HEK293 (cell line): ENCODE results near the gene P2RY13.

Experiments used
- CTCF ChIA-PET: fragments of 350-600 bp; formaldehyde crosslinking; extraction: SDS; loops from one replicate; lab custom pipeline; 2021; ENCODE audit warnings: antibody characterized with exemption; lab: Yijun Ruan, JAX
- POLR2A ChIA-PET: fragments of 300-600 bp; formaldehyde crosslinking; extraction: SDS; loops from one replicate; lab custom pipeline; 2020; ENCODE audit warnings: antibody characterized with exemption, inconsistent platforms; lab: Yijun Ruan, JAX
- H3K27ac ChIP-seq: fragments of 200-500 bp; sonication (Bioruptor generic); 2 replicates; pipeline ENCODE4 v1.5.1; 2014; ENCODE audit warnings: low read depth, low read length, control low read depth, inconsistent platforms; ENCODE audit errors: extremely low read depth
- H3K36me3 ChIP-seq, 2 experiments: fragments of 200-500 bp in 1 of 2; sonication (Bioruptor generic) in 1 of 2; 1 replicate in 1 of 2; 2 replicates in 1 of 2; pipeline ENCODE4 v1.5.1; 2014 to 2017; ENCODE audit warnings: inconsistent platforms in 2 of 2, low read length in 2 of 2; ENCODE audit not compliant: control insufficient read depth in 2 of 2, insufficient read depth in 1 of 2
- H3K4me1 ChIP-seq: fragments of 200-500 bp; sonication (Bioruptor generic); 2 replicates; pipeline ENCODE4 v1.5.1; 2014; ENCODE audit warnings: mild to moderate bottlenecking, low read length, inconsistent platforms; ENCODE audit not compliant: control insufficient read depth, insufficient read depth
- H3K4me3 ChIP-seq: 2 replicates; pipeline ENCODE4 v1.5.1; 2011; ENCODE audit warnings: low read depth, mild to moderate bottlenecking, control low read depth, low read length, moderate library complexity
- H3K9me3 ChIP-seq: fragments of 200-500 bp; sonication (Bioruptor generic); 2 replicates; pipeline ENCODE4 v1.5.1; 2014; ENCODE audit warnings: low read depth, low read length, inconsistent platforms; ENCODE audit not compliant: control insufficient read depth, insufficient read depth
- CTCF ChIP-seq: fragments of 450-650 bp; formaldehyde crosslinking; IDR thresholded peaks from 2 replicates; pipeline ENCODE4 v1.5.1; 2016; ENCODE audit warnings: missing biosample characterization, missing genetic modification characterization
- KLF10 ChIP-seq: fragments of 450-650 bp; IDR thresholded peaks from 2 replicates; pipeline ENCODE4 v1.5.1; 2018; ENCODE audit warnings: missing biosample characterization, mild to moderate bottlenecking, missing genetic modification characterization
- MEIS1 ChIP-seq: sonication (generic); formaldehyde crosslinking; IDR thresholded peaks from 2 replicates; pipeline ENCODE4 v1.8.1; 2022; ENCODE audit warnings: missing genetic modification reagents, mild to moderate bottlenecking, borderline replicate concordance
- PRDM1 ChIP-seq: fragments of 450-650 bp; formaldehyde crosslinking; IDR thresholded peaks from 2 replicates; pipeline ENCODE4; 2016; ENCODE audit warnings: missing biosample characterization, missing genetic modification characterization
- SALL2 ChIP-seq: fragments of 450-650 bp; formaldehyde crosslinking; IDR thresholded peaks from 2 replicates; pipeline ENCODE4 v1.5.0; 2017; ENCODE audit warnings: missing biosample characterization, mild to moderate bottlenecking, missing genetic modification characterization, borderline replicate concordance
- YY2 ChIP-seq: fragments of 450-650 bp; formaldehyde crosslinking; IDR thresholded peaks from 2 replicates; pipeline ENCODE4 v1.5.1; 2016; ENCODE audit warnings: missing biosample characterization, missing genetic modification characterization
- ZNF157 ChIP-seq: fragments of 450-650 bp; formaldehyde crosslinking; IDR thresholded peaks from 2 replicates; pipeline ENCODE4 v1.5.1; 2016; ENCODE audit warnings: missing biosample characterization, missing genetic modification characterization
- ZNF223 ChIP-seq: fragments of 450-650 bp; formaldehyde crosslinking; IDR thresholded peaks from 2 replicates; pipeline ENCODE4 v1.5.1; 2016; ENCODE audit warnings: missing biosample characterization, missing genetic modification characterization
- ZNF571 ChIP-seq: fragments of 450-650 bp; formaldehyde crosslinking; IDR thresholded peaks from 2 replicates; pipeline ENCODE4 v1.5.0; 2017; ENCODE audit warnings: missing biosample characterization, missing genetic modification characterization
- ZNF596 ChIP-seq: fragments of 450-650 bp; IDR thresholded peaks from 2 replicates; pipeline ENCODE4 v1.5.0; 2018; ENCODE audit warnings: missing biosample characterization, mild to moderate bottlenecking, missing genetic modification characterization, moderate library complexity
- ZNF654 ChIP-seq: fragments of 450-650 bp; formaldehyde crosslinking; IDR thresholded peaks from 2 replicates; pipeline ENCODE4 v1.5.1; 2016; ENCODE audit warnings: low read depth, missing biosample characterization, missing genetic modification characterization
- ZNF658 ChIP-seq: fragments of 450-650 bp; formaldehyde crosslinking; IDR thresholded peaks from 2 replicates; pipeline ENCODE4; 2016; ENCODE audit warnings: missing biosample characterization, missing genetic modification characterization
- ZNF707 ChIP-seq: fragments of 450-650 bp; formaldehyde crosslinking; IDR thresholded peaks from 2 replicates; pipeline ENCODE4 v1.5.1; 2016; ENCODE audit warnings: missing biosample characterization, missing genetic modification characterization
- ZNF768 ChIP-seq: fragments of 450-650 bp; formaldehyde crosslinking; IDR thresholded peaks from 2 replicates; pipeline ENCODE4 v1.5.1; 2018; ENCODE audit warnings: missing biosample characterization, mild to moderate bottlenecking, missing genetic modification characterization
- ZNF792 ChIP-seq: fragments of 450-650 bp; formaldehyde crosslinking; IDR thresholded peaks from 2 replicates; pipeline ENCODE4 v1.5.1; 2016; ENCODE audit warnings: missing biosample characterization, missing genetic modification characterization
- ZXDB ChIP-seq: fragments of 450-650 bp; formaldehyde crosslinking; IDR thresholded peaks from 2 replicates; pipeline ENCODE4 v1.5.1; 2016; ENCODE audit warnings: missing biosample characterization, missing genetic modification characterization
- TF ChIP-seq, protein P1 (sequence below): fragments of 450-650 bp; formaldehyde crosslinking; IDR thresholded peaks from 2 replicates; pipeline ENCODE4 v1.5.1; 2016; ENCODE audit warnings: missing biosample characterization, missing genetic modification characterization
- TF ChIP-seq, protein P2 (sequence below): fragments of 450-650 bp; formaldehyde crosslinking; IDR thresholded peaks from 2 replicates; pipeline ENCODE4 v1.5.1; 2017; ENCODE audit warnings: missing biosample characterization, missing genetic modification characterization
- TF ChIP-seq, protein P3 (sequence below): fragments of 450-650 bp; formaldehyde crosslinking; IDR thresholded peaks from 2 replicates; pipeline ENCODE4 v1.5.1; 2017; ENCODE audit warnings: missing biosample characterization, missing genetic modification characterization

The P2RY13 gene

GRCh38 chr3:151329363-151329762 is at the start of gene P2RY13:
TSS of gene P2RY13 (minus strand) at chr3:151329549. CDS start at chr3:151329528, 21 bp downstream.
- no peak within 1 kb of the TSS for H3K27ac ChIP-seq
- H3K36me3 ChIP-seq, result no peaks in the 10 kb centered on the region
- POLR2A ChIA-PET, result no interaction called here
- TF ChIP-seq ZXDB (tag by site-specific recombination), result no peak
- no peak for TF ChIP-seq ZNF654 (tag by site-specific recombination)
- TF ChIP-seq ZNF768 (tag by site-specific recombination), result no peak
- no peaks in the 10 kb centered on the region for H3K9me3 ChIP-seq
- H3K4me1 ChIP-seq, result no peaks in the 10 kb centered on the region
- CTCF ChIA-PET, result interaction anchor here (0.6 to 1.7 kb wide), 2 partner anchors 17 to 45 kb away, joined by 3 to 5 read pairs; no protein-coding TSS in a partner anchor
- H3K4me3 ChIP-seq, result no peak within 1 kb of the TSS

GRCh38 chr3:151377768-151378385 is 48.5 kb upstream of the P2RY13 start:
- POLR2A ChIA-PET, result no interaction called here
- Histone ChIP-seq H3K4me1 (no peaks in the 10 kb centered on the region), H3K27ac (no peak overlapping the region), H3K4me3 (no peak overlapping the region), H3K9me3 (no peaks in the 10 kb centered on the region), H3K36me3 (peaks cover 0 to 17% of the 10 kb centered on the region in 2 experiments; a peak in 1 of 3 replicates)
- CTCF ChIA-PET, result interaction anchor here (1.4 to 1.5 kb wide), 2 partner anchors 10 to 150 kb away, joined by 3 to 4 read pairs; no protein-coding TSS in a partner anchor
- TF ChIP-seq ZNF658 (tag by site-specific recombination) (no peak), ZNF157 (tag by site-specific recombination) (no peak), PRDM1 (tag by site-specific recombination) (peak; percentile 9; the same call in 1 of the 2 replicates), ZNF707 (tag by site-specific recombination) (no peak)

GRCh38 chr3:151372063-151372820 is 42.9 kb upstream of the P2RY13 start:
- POLR2A ChIA-PET, result no interaction called here
- CTCF ChIA-PET, result no interaction called here
- TF ChIP-seq ZNF571 (tag by site-specific recombination) (no peak), ZNF223 (tag by site-specific recombination) (no peak)
- TF ChIP-seq, protein P1, sequence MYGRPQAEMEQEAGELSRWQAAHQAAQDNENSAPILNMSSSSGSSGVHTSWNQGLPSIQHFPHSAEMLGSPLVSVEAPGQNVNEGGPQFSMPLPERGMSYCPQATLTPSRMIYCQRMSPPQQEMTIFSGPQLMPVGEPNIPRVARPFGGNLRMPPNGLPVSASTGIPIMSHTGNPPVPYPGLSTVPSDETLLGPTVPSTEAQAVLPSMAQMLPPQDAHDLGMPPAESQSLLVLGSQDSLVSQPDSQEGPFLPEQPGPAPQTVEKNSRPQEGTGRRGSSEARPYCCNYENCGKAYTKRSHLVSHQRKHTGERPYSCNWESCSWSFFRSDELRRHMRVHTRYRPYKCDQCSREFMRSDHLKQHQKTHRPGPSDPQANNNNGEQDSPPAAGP (tag by site-specific recombination), result no peak
- TF ChIP-seq, all 188 proteins: peak for 0

DNA sequence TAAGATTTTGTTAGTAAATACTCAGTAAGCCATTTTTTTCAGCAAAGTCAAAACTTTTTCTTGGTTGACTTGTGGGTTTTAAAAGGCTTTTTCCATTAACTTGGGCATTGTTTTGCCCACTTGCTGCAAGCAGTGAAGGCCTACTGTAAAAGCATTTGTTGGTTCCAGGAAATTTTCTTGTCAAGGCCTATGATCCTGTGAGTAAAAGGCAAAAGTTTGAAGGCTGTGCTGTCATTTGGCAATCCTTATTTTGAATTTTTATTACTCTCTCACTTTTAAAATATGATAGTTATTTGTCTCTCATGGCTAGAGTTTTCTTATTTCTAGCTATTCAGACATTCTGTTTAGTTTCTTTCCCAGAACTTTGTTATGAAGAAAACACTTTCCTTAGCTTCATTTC is 42.2 kb upstream of the P2RY13 start:
- ChIA-PET POLR2A (no interaction called here), CTCF (no interaction called here)
- H3K9me3 ChIP-seq, result no peaks in the 10 kb centered on the region
- H3K27ac ChIP-seq, result no peak overlapping the region
- no peaks in the 10 kb centered on the region for H3K4me1 ChIP-seq
- H3K4me3 ChIP-seq, result no peak overlapping the region
- peaks cover 0 to 6% of the 10 kb centered on the region in 2 experiments; a peak in 1 of 3 replicates for H3K36me3 ChIP-seq
- no peak for TF ChIP-seq ZNF596 (tag by site-specific recombination)
- TF ChIP-seq, protein P1 (tag by site-specific recombination), result no peak
- no peak for TF ChIP-seq CTCF (tag by site-specific recombination)
- TF ChIP-seq, protein P2, sequence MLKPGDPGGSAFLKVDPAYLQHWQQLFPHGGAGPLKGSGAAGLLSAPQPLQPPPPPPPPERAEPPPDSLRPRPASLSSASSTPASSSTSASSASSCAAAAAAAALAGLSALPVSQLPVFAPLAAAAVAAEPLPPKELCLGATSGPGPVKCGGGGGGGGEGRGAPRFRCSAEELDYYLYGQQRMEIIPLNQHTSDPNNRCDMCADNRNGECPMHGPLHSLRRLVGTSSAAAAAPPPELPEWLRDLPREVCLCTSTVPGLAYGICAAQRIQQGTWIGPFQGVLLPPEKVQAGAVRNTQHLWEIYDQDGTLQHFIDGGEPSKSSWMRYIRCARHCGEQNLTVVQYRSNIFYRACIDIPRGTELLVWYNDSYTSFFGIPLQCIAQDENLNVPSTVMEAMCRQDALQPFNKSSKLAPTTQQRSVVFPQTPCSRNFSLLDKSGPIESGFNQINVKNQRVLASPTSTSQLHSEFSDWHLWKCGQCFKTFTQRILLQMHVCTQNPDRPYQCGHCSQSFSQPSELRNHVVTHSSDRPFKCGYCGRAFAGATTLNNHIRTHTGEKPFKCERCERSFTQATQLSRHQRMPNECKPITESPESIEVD (tag by site-specific recombination), result no peak
- TF ChIP-seq MEIS1, result no peak
- TF ChIP-seq SALL2 (tag by site-specific recombination), result no peak
- no peak for TF ChIP-seq KLF10
- no peak for TF ChIP-seq YY2 (tag by site-specific recombination)
- TF ChIP-seq, protein P3, sequence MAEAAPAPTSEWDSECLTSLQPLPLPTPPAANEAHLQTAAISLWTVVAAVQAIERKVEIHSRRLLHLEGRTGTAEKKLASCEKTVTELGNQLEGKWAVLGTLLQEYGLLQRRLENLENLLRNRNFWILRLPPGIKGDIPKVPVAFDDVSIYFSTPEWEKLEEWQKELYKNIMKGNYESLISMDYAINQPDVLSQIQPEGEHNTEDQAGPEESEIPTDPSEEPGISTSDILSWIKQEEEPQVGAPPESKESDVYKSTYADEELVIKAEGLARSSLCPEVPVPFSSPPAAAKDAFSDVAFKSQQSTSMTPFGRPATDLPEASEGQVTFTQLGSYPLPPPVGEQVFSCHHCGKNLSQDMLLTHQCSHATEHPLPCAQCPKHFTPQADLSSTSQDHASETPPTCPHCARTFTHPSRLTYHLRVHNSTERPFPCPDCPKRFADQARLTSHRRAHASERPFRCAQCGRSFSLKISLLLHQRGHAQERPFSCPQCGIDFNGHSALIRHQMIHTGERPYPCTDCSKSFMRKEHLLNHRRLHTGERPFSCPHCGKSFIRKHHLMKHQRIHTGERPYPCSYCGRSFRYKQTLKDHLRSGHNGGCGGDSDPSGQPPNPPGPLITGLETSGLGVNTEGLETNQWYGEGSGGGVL (tag by site-specific recombination), result no peak
- TF ChIP-seq ZNF792 (tag by site-specific recombination), result no peak

More at GRCh38 chr3:151372063-151372820, 42.9 kb upstream of the P2RY13 start:
- Histone ChIP-seq H3K9me3 (no peaks in the 10 kb centered on the region), H3K27ac (no peak overlapping the region), H3K4me3 (no peak overlapping the region), H3K4me1 (no peaks in the 10 kb centered on the region), H3K36me3 (peaks cover 0 to 12% of the 10 kb centered on the region in 2 experiments; a peak in 1 of 3 replicates)
